ENCODE data around the gene AGTR1.

The AGTR1 gene

GRCh38 chr3:148735597-148735996, 37.9 kb downstream of the AGTR1 start:
- no peak overlapping the region for H3K4me3 ChIP-seq (replicated peaks; ENCODE audit: low read depth, low read length)
- no peaks in the 10 kb centered on the region for H3K27me3 ChIP-seq (replicated peaks; ENCODE audit: control insufficient read depth, insufficient read depth, low read length)
- no peak for TF ChIP-seq CTCF (IDR thresholded peaks at IDR 0.05; ENCODE audit: insufficient read depth, low read length, poor library complexity, severe bottlenecking)
- DNase-seq (ENCODE audit: extremely low read depth, insufficient read length): no peak
- H3K36me3 ChIP-seq (ENCODE audit: control insufficient read depth, insufficient read depth, low read length): no peaks in the 10 kb centered on the region

- H3K36me3 ChIP-seq (ENCODE audit: control insufficient read depth, insufficient read depth, low read length): no peaks in the 10 kb centered on the region
- no peaks in the 10 kb centered on the region for H3K27me3 ChIP-seq (replicated peaks; ENCODE audit: control insufficient read depth, insufficient read depth, low read length)
- TF ChIP-seq CTCF (IDR thresholded peaks at IDR 0.05; ENCODE audit: insufficient read depth, low read length, poor library complexity, severe bottlenecking): no peak
- no peak for DNase-seq (ENCODE audit: extremely low read depth, insufficient read length)
- H3K4me3 ChIP-seq (replicated peaks; ENCODE audit: low read depth, low read length): no peak overlapping the region
These were observed 38.4 kb downstream of the AGTR1 start for GRCh38 chr3:148736086-148736485.

GRCh38 chr3:148737104-148737530, 39.4 kb downstream of the AGTR1 start:
- Histone ChIP-seq H3K27me3 (replicated peaks; ENCODE audit: control insufficient read depth, insufficient read depth, low read length) (no peaks in the 10 kb centered on the region), H3K4me3 (replicated peaks; ENCODE audit: low read depth, low read length) (no peak overlapping the region), H3K36me3 (ENCODE audit: control insufficient read depth, insufficient read depth, low read length) (no peaks in the 10 kb centered on the region)
- DNase-seq (ENCODE audit: extremely low read depth, insufficient read length): no peak
- TF ChIP-seq CTCF (IDR thresholded peaks at IDR 0.05; ENCODE audit: insufficient read depth, low read length, poor library complexity, severe bottlenecking): no peak

- Histone ChIP-seq H3K36me3 (ENCODE audit: control insufficient read depth, insufficient read depth, low read length) (no peaks in the 10 kb centered on the region), H3K27me3 (replicated peaks; ENCODE audit: control insufficient read depth, insufficient read depth, low read length) (no peaks in the 10 kb centered on the region), H3K4me3 (replicated peaks; ENCODE audit: low read depth, low read length) (no peak overlapping the region)
- no peak for DNase-seq (ENCODE audit: extremely low read depth, insufficient read length)
- no peak for TF ChIP-seq CTCF (IDR thresholded peaks at IDR 0.05; ENCODE audit: insufficient read depth, low read length, poor library complexity, severe bottlenecking)
These were observed 42.0 kb downstream of the AGTR1 start for GRCh38 chr3:148739720-148740119.

GRCh38 chr3:148740291-148740690, 42.6 kb downstream of the AGTR1 start:
- DNase-seq (ENCODE audit: extremely low read depth, insufficient read length): no peak
- no peaks in the 10 kb centered on the region for H3K27me3 ChIP-seq (replicated peaks; ENCODE audit: control insufficient read depth, insufficient read depth, low read length)
- H3K4me3 ChIP-seq (replicated peaks; ENCODE audit: low read depth, low read length): no peak overlapping the region
- no peak for TF ChIP-seq CTCF (IDR thresholded peaks at IDR 0.05; ENCODE audit: insufficient read depth, low read length, poor library complexity, severe bottlenecking)
- no peaks in the 10 kb centered on the region for H3K36me3 ChIP-seq (ENCODE audit: control insufficient read depth, insufficient read depth, low read length)

GRCh38 chr3:148741219-148741618, 43.5 kb downstream of the AGTR1 start:
- Histone ChIP-seq H3K4me3 (replicated peaks; ENCODE audit: low read depth, low read length) (no peak overlapping the region), H3K27me3 (replicated peaks; ENCODE audit: control insufficient read depth, insufficient read depth, low read length) (no peaks in the 10 kb centered on the region), H3K36me3 (ENCODE audit: control insufficient read depth, insufficient read depth, low read length) (no peaks in the 10 kb centered on the region)
- no peak for DNase-seq (ENCODE audit: extremely low read depth, insufficient read length)
- TF ChIP-seq CTCF (IDR thresholded peaks at IDR 0.05; ENCODE audit: insufficient read depth, low read length, poor library complexity, severe bottlenecking): no peak

All from GM06990 (cell line).